GM12878 (cell line): ENCODE data around the gene STK4. TPM values are rescaled to one million over a fixed set of nuclear protein-coding genes. Genes with fewer than 3 reads are reported as not detected.

Source experiments
- BCL3 ChIP-seq: IDR thresholded peaks from 2 replicates; pipeline ENCODE4 v1.6.1; 2011; ENCODE audit warnings: borderline replicate concordance, low read depth, mild to moderate bottlenecking, moderate library complexity, low read length; ENCODE audit not compliant: insufficient read depth, poor library complexity, severe bottlenecking
- HSF1 ChIP-seq: fragments of 150-350 bp; IDR thresholded peaks from 2 replicates; pipeline ENCODE4 v1.6.1; 2014; ENCODE audit warnings: mild to moderate bottlenecking, low read depth, low read length
- IRF3 ChIP-seq: fragments of 450-650 bp; IDR thresholded peaks from 2 replicates; pipeline ENCODE4 v1.6.1; 2014; ENCODE audit warnings: mild to moderate bottlenecking
- RAD21 ChIP-seq: IDR thresholded peaks from 2 replicates; pipeline ENCODE4 v1.6.1; 2011; ENCODE audit warnings: mild to moderate bottlenecking, low read depth, low read length, moderate library complexity; ENCODE audit not compliant: insufficient read depth
- RAD51 ChIP-seq: fragments of 450-650 bp; IDR thresholded peaks from 2 replicates; pipeline ENCODE4 v1.6.1; 2016; ENCODE audit warnings: moderate library complexity, mild to moderate bottlenecking, inconsistent platforms
- RUNX3 ChIP-seq: IDR thresholded peaks from 2 replicates; pipeline ENCODE4 v1.6.1; 2012; ENCODE audit warnings: low read length, inconsistent platforms
- SIX5 ChIP-seq: IDR thresholded peaks from 2 replicates; pipeline ENCODE4 v1.6.1; 2011; ENCODE audit warnings: mild to moderate bottlenecking, low read depth, low read length, moderate library complexity; ENCODE audit not compliant: severe bottlenecking
- ZNF622 ChIP-seq: fragments of 450-650 bp; IDR thresholded peaks from 2 replicates; pipeline ENCODE4 v1.6.1; 2017; ENCODE audit warnings: mild to moderate bottlenecking, inconsistent platforms
- polyA plus RNA-seq, 11 experiments: library from polyadenylated mRNA; depleted of rRNA in 4 of 11; unstranded in 6 of 11; stranded (reverse) in 5 of 11; fragments of >200 nt; fragmentation: Nextera tagmentation in 4 of 11; fragmentation: Illumina TruSeq in 1 of 11; extraction: Ambion mirVana in 4 of 11; extraction: Trizol in 1 of 11; gene quantifications; 1 replicate in 1 of 11; 2 replicates in 10 of 11; pipeline versions ENCODE4 v1.2.1 to v1.2.3, GENCODE V29; 2011 to 2016; ENCODE audit warnings: inconsistent platforms in 2 of 11, missing spikeins in 2 of 11, low read depth in 1 of 11
- total RNA-seq, 4 experiments: library from RNA; depleted of rRNA in 3 of 4; stranded (reverse); fragments of >200 nt in 3 of 4; fragmentation: Illumina TruSeq in 1 of 4; extraction: Trizol in 1 of 4; gene quantifications; 2 replicates each; pipeline versions ENCODE4 v1.2.1 to v1.2.3, GENCODE V29; 2013 to 2021
- TF ChIP-seq, protein P1 (sequence below): IDR thresholded peaks from 2 replicates; pipeline ENCODE4 v1.6.1; 2012; ENCODE audit warnings: low read depth, low read length, improper control_type of control experiment

STK4 gene
- total and polyA plus RNA-seq, 10 of the 15 experiments (the other 5 are each of a cell fraction or from before 2014, with no cell fraction given) = 24.0 to 135 (median 89.7) TPM

GRCh38 chr20:45077559-45077958 is 111.2 kb downstream of the STK4 start (continued):
- TF ChIP-seq RAD51 (no peak), SIX5 (no peak), HSF1 (no peak), IRF3 (no peak), BCL3 (no peak), RUNX3 (no peak), RAD21 (no peak), ZNF622 (no peak)
- TF ChIP-seq, protein P1, sequence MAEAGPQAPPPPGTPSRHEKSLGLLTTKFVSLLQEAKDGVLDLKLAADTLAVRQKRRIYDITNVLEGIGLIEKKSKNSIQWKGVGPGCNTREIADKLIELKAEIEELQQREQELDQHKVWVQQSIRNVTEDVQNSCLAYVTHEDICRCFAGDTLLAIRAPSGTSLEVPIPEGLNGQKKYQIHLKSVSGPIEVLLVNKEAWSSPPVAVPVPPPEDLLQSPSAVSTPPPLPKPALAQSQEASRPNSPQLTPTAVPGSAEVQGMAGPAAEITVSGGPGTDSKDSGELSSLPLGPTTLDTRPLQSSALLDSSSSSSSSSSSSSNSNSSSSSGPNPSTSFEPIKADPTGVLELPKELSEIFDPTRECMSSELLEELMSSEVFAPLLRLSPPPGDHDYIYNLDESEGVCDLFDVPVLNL = no peak
